ENCODE measurements around the gene DOCK2. TPM values are rescaled to one million over a fixed set of nuclear protein-coding genes. Genes with fewer than 3 reads are reported as not detected.

The DOCK2 gene
- total and polyA plus RNA-seq, 12 donors, result 3.3 to 59.5 (median 21.0) TPM

- Histone ChIP-seq H3K4me1 (replicated peaks in 1 of 2) (no peaks in the 10 kb centered on the region), H3K27ac (no peak overlapping the region), H3K4me3 (no peak overlapping the region), H3K9me3 (replicated peaks in 1 of 3) (no peaks in the 10 kb centered on the region), H3K27me3 (no peaks in the 10 kb centered on the region), H3K36me3 (replicated peaks in 1 of 2) (no peaks in the 10 kb centered on the region)
- intact Hi-C loops (cut with DNase I), result no loop called here
- TF ChIP-seq POLR2A (IDR thresholded peaks at IDR 0.05), result no peak
- TF ChIP-seq, protein P1, sequence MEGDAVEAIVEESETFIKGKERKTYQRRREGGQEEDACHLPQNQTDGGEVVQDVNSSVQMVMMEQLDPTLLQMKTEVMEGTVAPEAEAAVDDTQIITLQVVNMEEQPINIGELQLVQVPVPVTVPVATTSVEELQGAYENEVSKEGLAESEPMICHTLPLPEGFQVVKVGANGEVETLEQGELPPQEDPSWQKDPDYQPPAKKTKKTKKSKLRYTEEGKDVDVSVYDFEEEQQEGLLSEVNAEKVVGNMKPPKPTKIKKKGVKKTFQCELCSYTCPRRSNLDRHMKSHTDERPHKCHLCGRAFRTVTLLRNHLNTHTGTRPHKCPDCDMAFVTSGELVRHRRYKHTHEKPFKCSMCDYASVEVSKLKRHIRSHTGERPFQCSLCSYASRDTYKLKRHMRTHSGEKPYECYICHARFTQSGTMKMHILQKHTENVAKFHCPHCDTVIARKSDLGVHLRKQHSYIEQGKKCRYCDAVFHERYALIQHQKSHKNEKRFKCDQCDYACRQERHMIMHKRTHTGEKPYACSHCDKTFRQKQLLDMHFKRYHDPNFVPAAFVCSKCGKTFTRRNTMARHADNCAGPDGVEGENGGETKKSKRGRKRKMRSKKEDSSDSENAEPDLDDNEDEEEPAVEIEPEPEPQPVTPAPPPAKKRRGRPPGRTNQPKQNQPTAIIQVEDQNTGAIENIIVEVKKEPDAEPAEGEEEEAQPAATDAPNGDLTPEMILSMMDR (IDR thresholded peaks at IDR 0.05), result no peak
- no peak for DNase-seq
- WGBS, 4 donors, result 75 to 91% (median 85%) methylated on average over 5 to 6 of the region's 6 CpGs
Measured at GRCh38 chr5:169954786-169955185, 317.7 kb downstream of the DOCK2 start.

- DNase-seq, result no peak
- Histone ChIP-seq H3K4me1 (replicated peaks in 1 of 2) (no peaks in the 10 kb centered on the region), H3K27me3 (no peaks in the 10 kb centered on the region), H3K9me3 (replicated peaks in 1 of 3) (no peaks in the 10 kb centered on the region), H3K36me3 (replicated peaks in 1 of 2) (no peaks in the 10 kb centered on the region), H3K27ac (no peak overlapping the region), H3K4me3 (no peak overlapping the region)
- intact Hi-C loops (cut with DNase I), result no loop called here
- TF ChIP-seq, protein P1 (IDR thresholded peaks at IDR 0.05), result no peak
- no peak for TF ChIP-seq POLR2A (IDR thresholded peaks at IDR 0.05)
- WGBS, 4 donors, result 75 to 80% (median 75%) methylated on average over 3 of the region's 3 CpGs
Measured at GRCh38 chr5:169956126-169956525, 319.1 kb downstream of the DOCK2 start.

- Histone ChIP-seq H3K4me1 (replicated peaks in 1 of 2) (no peaks in the 10 kb centered on the region), H3K27me3 (no peaks in the 10 kb centered on the region), H3K27ac (no peak overlapping the region), H3K36me3 (replicated peaks in 1 of 2) (no peaks in the 10 kb centered on the region), H3K9me3 (replicated peaks in 1 of 3) (no peaks in the 10 kb centered on the region), H3K4me3 (no peak overlapping the region)
- DNase-seq, result no peak
- intact Hi-C loops (cut with DNase I), result no loop called here
- TF ChIP-seq, protein P1 (IDR thresholded peaks at IDR 0.05), result no peak
- no peak for TF ChIP-seq POLR2A (IDR thresholded peaks at IDR 0.05)
Measured at GRCh38 chr5:169956756-169957155, 319.7 kb downstream of the DOCK2 start.

DNA sequence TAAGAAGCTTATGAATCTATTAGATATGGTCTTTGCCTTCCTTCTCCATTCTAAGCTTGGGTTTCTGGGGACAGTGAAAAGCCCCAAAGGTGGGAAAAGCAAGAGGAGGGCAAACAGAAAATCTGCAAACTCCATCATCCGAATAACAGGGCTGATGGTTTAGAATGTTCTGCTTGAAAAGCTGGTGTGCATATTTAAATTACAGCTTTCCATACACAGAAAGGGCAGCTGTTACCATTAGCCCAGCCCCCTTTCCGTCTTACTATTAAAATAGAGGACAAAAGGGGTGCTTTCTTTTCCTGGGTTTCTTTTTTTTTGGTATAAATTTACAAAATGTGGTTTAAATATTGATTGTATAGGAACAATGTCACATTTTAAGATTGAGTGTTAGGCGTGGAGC, 321.2 kb downstream of the DOCK2 start:
- no peak for TF ChIP-seq POLR2A (IDR thresholded peaks at IDR 0.05)
- TF ChIP-seq, protein P1 (IDR thresholded peaks at IDR 0.05), result no peak
- Histone ChIP-seq H3K27me3 (no peaks in the 10 kb centered on the region), H3K27ac (no peak overlapping the region), H3K4me3 (no peak overlapping the region), H3K4me1 (replicated peaks in 1 of 2) (no peaks in the 10 kb centered on the region), H3K9me3 (replicated peaks in 1 of 3) (no peaks in the 10 kb centered on the region), H3K36me3 (replicated peaks in 1 of 2) (no peaks in the 10 kb centered on the region)
- no peak for DNase-seq
- 76 to 86% (median 80%) methylated on average over 3 of the region's 3 CpGs for WGBS, 4 donors
- intact Hi-C loops (cut with DNase I), result no loop called here

Data from adrenal gland (tissue), 12 donors.